D721Med (cell line): ENCODE data around the gene TARBP1.
"Not testable (repeated sequence)": the region's sequence is repeated elsewhere in the genome, so short reads cannot be mapped to it uniquely, and the experiment has no call there.

Experiments used
- DNase-seq: peaks from one replicate; pipeline ENCODE4 v3.0.0; 2011; ENCODE audit warnings: low spot score; ENCODE audit not compliant: insufficient read length
- FAIRE-seq: peaks from 2 replicates; lab custom pipeline; 2011; peaks lifted over from hg19 to GRCh38; lab: Jason Lieb, UNC
- CTCF ChIP-seq: IDR thresholded peaks from 2 replicates; pipeline ENCODE4 v1.5.1; 2012; ENCODE audit warnings: mild to moderate bottlenecking, control low read depth; ENCODE audit not compliant: insufficient read depth; ENCODE audit errors: missing control alignments

TARBP1 gene

GRCh38 chr1:234521836-234522235 is 42.9 kb upstream of the TARBP1 start:
- no peak for TF ChIP-seq CTCF
- FAIRE-seq (no peak), DNase-seq (no peak)

- no peak for DNase-seq
- FAIRE-seq: no peak
- no peak for TF ChIP-seq CTCF
Observed at GRCh38 chr1:234520908-234521817, 42.2 kb upstream of the TARBP1 start.

GRCh38 chr1:234519506-234519905 is 40.5 kb upstream of the TARBP1 start:
- DNase-seq: no peak
- no peak for TF ChIP-seq CTCF
- FAIRE-seq: no peak

GRCh38 chr1:234518876-234519275 is 39.9 kb upstream of the TARBP1 start:
- FAIRE-seq: no peak
- no peak for DNase-seq
- no peak for TF ChIP-seq CTCF

- FAIRE-seq, DNase-seq: not testable (repeated sequence)
Observed at GRCh38 chr1:234518086-234518485, 39.1 kb upstream of the TARBP1 start.

- no peak for TF ChIP-seq CTCF
- DNase-seq (no peak), FAIRE-seq (peak; percentile 77)
Observed at GRCh38 chr1:234517110-234517802, 38.3 kb upstream of the TARBP1 start.

- FAIRE-seq (no peak), DNase-seq (no peak)
- no peak for TF ChIP-seq CTCF
Observed at GRCh38 chr1:234515821-234516241, 36.9 kb upstream of the TARBP1 start.
